Fibroblast of villous mesenchyme (primary cell): ENCODE data around the gene INPP4B. TPM values are rescaled to one million over a fixed set of nuclear protein-coding genes. Genes with fewer than 3 reads are reported as not detected.

Source experiments
- DNase-seq: peaks from one replicate; pipeline ENCODE4 v3.0.0-alpha.2; 2010; ENCODE audit warnings: low read depth
- H3K4me3 ChIP-seq: 2 replicates; pipeline ENCODE4 v1.5.1; 2011; ENCODE audit warnings: low read depth, mild to moderate bottlenecking, low read length
- total RNA-seq: library from RNA; depleted of rRNA; stranded (reverse); fragments of >200 nt; gene quantifications from 2 replicates; pipeline ENCODE4 v1.2.3, GENCODE V29; 2012
- TF ChIP-seq, protein P1 (sequence below): IDR thresholded peaks from 2 replicates; pipeline ENCODE4 v1.5.1; 2012; ENCODE audit warnings: low read depth, mild to moderate bottlenecking, low read length; ENCODE audit not compliant: insufficient read depth

Gene INPP4B
- total RNA-seq, 1 donor = 64.3 TPM

DNA sequence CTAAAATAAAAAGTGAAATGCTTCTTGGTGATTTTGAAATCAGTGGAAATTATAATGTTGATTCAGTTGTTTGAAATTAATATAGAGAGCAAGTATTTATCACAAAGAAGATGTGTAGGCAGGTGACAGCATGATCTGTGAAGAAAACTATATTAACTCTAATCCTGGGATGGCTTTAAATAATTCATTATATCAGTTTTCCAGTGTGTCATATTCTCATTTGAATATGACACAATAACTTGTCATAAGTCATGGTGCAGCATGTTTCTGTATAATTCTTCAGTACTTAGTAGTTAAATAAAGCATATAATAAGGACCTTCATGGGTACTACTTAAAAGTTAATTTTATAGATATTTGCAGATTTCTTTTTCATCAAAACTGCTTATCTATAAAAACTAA is 573.6 kb downstream of the INPP4B start:
- TF ChIP-seq, protein P1, sequence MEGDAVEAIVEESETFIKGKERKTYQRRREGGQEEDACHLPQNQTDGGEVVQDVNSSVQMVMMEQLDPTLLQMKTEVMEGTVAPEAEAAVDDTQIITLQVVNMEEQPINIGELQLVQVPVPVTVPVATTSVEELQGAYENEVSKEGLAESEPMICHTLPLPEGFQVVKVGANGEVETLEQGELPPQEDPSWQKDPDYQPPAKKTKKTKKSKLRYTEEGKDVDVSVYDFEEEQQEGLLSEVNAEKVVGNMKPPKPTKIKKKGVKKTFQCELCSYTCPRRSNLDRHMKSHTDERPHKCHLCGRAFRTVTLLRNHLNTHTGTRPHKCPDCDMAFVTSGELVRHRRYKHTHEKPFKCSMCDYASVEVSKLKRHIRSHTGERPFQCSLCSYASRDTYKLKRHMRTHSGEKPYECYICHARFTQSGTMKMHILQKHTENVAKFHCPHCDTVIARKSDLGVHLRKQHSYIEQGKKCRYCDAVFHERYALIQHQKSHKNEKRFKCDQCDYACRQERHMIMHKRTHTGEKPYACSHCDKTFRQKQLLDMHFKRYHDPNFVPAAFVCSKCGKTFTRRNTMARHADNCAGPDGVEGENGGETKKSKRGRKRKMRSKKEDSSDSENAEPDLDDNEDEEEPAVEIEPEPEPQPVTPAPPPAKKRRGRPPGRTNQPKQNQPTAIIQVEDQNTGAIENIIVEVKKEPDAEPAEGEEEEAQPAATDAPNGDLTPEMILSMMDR = no peak
- no peak for DNase-seq
- no peak overlapping the region for H3K4me3 ChIP-seq

DNA sequence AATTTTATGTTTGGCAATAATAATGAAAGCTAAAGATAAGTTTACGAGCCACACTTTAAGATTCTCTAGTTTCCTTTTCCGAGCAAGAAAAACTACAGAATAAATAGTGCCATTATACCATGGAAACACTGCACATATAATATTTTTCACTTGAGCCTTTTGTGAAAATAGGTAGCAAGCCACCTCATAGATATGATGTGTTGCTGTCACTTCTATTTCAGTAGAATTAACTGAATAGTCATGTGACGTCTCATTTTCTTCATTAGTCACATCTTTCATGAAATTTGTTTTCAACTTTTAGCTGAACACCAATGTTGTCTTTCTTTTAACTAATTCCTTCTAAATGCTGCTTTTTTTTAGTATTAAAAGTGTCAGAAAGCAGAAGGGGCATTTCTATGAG is 574.3 kb downstream of the INPP4B start:
- TF ChIP-seq, protein P1 = no peak

GRCh38 chr4:142267101-142267500 is 579.0 kb downstream of the INPP4B start:
- H3K4me3 ChIP-seq = no peak overlapping the region
- DNase-seq = no peak
- TF ChIP-seq, protein P1 = no peak

More for the DNA sequence above, 574.3 kb downstream of the INPP4B start:
- DNase-seq = no peak
- H3K4me3 ChIP-seq = no peak overlapping the region

- TF ChIP-seq, protein P1 = no peak
- DNase-seq = no peak
- no peak overlapping the region for H3K4me3 ChIP-seq
These were observed 580.2 kb downstream of the INPP4B start for GRCh38 chr4:142265946-142266345.

- no peak overlapping the region for H3K4me3 ChIP-seq
- DNase-seq = peak; percentile 62
- TF ChIP-seq, protein P1 = no peak
These were observed 580.6 kb downstream of the INPP4B start for GRCh38 chr4:142265536-142265935.

DNA sequence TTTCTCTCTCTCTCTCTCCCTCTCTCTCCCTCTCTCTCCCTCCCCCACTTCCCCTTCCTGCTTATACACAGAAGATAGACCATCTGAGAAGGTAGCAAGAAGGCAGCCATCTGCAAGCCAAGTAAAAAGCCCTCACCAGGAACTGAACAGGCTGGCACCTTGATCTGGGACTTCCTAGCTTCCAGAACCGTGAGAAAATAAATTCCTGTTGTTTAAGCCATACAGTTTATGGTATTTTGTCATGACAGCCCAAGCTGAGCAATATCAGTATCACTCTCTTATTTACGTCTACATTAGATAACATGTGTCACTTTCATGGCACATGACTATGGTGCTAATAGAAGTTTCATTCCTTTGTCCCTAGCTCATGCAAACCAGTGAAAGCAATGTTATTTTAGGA is 581.1 kb downstream of the INPP4B start:
- H3K4me3 ChIP-seq = no peak overlapping the region
- TF ChIP-seq, protein P1 = no peak
- peak; percentile 58 for DNase-seq

DNA sequence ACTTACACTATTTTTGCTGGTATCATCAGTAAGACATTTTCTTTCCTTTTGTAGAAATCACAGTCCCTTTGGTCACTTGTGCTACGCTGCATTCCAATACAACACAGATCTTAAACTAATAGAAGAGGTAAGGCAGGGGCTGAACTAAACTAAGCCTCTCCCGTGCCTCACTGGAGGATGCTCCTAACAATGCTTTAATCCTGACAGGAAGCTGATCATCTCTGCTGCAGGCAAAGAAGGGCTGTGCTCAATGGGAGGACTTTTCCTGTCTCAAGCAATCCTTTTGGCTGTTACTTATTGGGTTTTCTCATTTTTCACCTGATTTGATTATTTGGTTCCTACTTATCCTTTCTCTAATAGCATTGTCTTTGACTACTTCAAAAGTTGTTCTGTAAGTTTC is 583.1 kb downstream of the INPP4B start:
- DNase-seq = no peak
- H3K4me3 ChIP-seq = no peak overlapping the region
- TF ChIP-seq, protein P1 = no peak
